SK-N-SH (cell line): Measurements from ENCODE around the gene STK17B.

ENCODE experiments used
- JUND ChIP-seq: IDR thresholded peaks from 2 replicates; pipeline ENCODE4 v1.4.0; 2012
- MXI1 ChIP-seq: IDR thresholded peaks from 2 replicates; pipeline ENCODE4 v1.6.1; 2012; ENCODE audit warnings: mild to moderate bottlenecking, low read depth, low read length, improper control_type of control experiment
- POLR2AphosphoS5 ChIP-seq: IDR thresholded peaks from 2 replicates; pipeline ENCODE4 v1.6.1; 2012; ENCODE audit warnings: low read depth, low read length
- SMC3 ChIP-seq: IDR thresholded peaks from 2 replicates; pipeline ENCODE4 v1.6.1; 2012; ENCODE audit warnings: low read depth, low read length, improper control_type of control experiment
- TEAD4 ChIP-seq: IDR thresholded peaks from 2 replicates; pipeline ENCODE4 v1.4.0; 2012; ENCODE audit warnings: mild to moderate bottlenecking, borderline replicate concordance; ENCODE audit not compliant: insufficient read depth
- YY1 ChIP-seq: IDR thresholded peaks from 2 replicates; pipeline ENCODE4 v1.4.0; 2012; ENCODE audit warnings: low read depth, mild to moderate bottlenecking
- TF ChIP-seq, protein P1 (sequence below): IDR thresholded peaks from 2 replicates; pipeline ENCODE4; 2012
- TF ChIP-seq, protein P2 (sequence below): fragments of 200-600 bp; sonication (generic); IDR thresholded peaks from 2 replicates; pipeline ENCODE4 v1.6.1; 2017; ENCODE audit warnings: antibody characterized with exemption, mild to moderate bottlenecking, moderate library complexity
- TF ChIP-seq, protein P3 (sequence below): IDR thresholded peaks from 2 replicates; pipeline ENCODE4 v1.4.0; 2012; ENCODE audit warnings: low read depth

DNA sequence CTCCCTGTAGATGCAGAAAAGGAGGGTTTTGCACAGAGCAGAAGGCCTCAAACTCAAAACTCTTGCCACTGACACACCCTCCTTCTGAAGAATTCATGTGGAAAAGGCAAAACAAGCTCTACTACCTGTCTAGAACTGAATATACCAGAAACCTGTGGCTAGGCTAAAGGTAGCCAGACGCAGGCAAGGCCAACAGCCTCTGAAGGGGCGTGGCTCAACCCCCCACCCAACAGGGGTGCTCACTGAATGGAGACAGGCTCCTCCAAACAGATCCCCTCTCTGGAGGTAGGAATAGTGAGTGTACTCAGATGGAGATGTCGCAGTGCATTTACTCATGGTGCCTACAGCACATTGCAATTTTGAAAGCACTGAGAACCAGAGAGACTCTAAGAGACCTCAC lies 3.0 kb upstream of the STK17B start:
- TF ChIP-seq, protein P1, sequence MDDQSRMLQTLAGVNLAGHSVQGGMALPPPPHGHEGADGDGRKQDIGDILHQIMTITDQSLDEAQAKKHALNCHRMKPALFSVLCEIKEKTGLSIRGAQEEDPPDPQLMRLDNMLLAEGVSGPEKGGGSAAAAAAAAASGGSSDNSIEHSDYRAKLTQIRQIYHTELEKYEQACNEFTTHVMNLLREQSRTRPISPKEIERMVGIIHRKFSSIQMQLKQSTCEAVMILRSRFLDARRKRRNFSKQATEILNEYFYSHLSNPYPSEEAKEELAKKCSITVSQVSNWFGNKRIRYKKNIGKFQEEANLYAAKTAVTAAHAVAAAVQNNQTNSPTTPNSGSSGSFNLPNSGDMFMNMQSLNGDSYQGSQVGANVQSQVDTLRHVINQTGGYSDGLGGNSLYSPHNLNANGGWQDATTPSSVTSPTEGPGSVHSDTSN, result no peak
- TF ChIP-seq SMC3, result no peak
- no peak for TF ChIP-seq YY1
- TF ChIP-seq, protein P2, sequence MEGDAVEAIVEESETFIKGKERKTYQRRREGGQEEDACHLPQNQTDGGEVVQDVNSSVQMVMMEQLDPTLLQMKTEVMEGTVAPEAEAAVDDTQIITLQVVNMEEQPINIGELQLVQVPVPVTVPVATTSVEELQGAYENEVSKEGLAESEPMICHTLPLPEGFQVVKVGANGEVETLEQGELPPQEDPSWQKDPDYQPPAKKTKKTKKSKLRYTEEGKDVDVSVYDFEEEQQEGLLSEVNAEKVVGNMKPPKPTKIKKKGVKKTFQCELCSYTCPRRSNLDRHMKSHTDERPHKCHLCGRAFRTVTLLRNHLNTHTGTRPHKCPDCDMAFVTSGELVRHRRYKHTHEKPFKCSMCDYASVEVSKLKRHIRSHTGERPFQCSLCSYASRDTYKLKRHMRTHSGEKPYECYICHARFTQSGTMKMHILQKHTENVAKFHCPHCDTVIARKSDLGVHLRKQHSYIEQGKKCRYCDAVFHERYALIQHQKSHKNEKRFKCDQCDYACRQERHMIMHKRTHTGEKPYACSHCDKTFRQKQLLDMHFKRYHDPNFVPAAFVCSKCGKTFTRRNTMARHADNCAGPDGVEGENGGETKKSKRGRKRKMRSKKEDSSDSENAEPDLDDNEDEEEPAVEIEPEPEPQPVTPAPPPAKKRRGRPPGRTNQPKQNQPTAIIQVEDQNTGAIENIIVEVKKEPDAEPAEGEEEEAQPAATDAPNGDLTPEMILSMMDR, result no peak
- TF ChIP-seq JUND, result no peak
- TF ChIP-seq POLR2AphosphoS5, result no peak
- TF ChIP-seq MXI1, result no peak
- no peak for TF ChIP-seq TEAD4
- TF ChIP-seq, protein P3, sequence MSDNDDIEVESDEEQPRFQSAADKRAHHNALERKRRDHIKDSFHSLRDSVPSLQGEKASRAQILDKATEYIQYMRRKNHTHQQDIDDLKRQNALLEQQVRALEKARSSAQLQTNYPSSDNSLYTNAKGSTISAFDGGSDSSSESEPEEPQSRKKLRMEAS, result no peak
